GM12872 (cell line): Measurements from ENCODE around the gene ARHGAP32.
A peak's percentile ranks its signal among the peaks of the same experiment; 100 is the strongest.

Experiments used
- TF ChIP-seq, protein P1 (sequence below): IDR thresholded peaks from 3 replicates; pipeline ENCODE4 v1.5.1; 2011; ENCODE audit warnings: low read depth, mild to moderate bottlenecking, low read length, moderate library complexity; ENCODE audit not compliant: insufficient read depth

Gene ARHGAP32

DNA sequence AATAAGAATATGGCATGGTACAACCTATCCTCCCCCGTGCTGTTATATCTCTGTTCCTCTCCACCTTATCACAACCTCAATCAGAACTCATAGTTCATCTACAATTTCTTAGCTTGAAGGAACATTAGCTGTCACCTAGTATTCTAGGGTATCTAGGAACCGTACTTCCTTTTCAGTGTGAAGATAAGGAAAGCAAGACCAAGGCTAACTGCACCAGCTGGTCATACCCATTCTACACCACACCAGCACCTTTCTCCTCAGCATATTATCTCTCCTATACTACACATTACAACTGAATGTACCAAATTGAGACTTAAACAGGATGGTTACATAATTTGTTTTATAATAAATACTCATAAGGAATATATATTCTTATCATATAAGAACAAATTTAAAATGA is 73.1 kb downstream of the ARHGAP32 start:
- TF ChIP-seq, protein P1, sequence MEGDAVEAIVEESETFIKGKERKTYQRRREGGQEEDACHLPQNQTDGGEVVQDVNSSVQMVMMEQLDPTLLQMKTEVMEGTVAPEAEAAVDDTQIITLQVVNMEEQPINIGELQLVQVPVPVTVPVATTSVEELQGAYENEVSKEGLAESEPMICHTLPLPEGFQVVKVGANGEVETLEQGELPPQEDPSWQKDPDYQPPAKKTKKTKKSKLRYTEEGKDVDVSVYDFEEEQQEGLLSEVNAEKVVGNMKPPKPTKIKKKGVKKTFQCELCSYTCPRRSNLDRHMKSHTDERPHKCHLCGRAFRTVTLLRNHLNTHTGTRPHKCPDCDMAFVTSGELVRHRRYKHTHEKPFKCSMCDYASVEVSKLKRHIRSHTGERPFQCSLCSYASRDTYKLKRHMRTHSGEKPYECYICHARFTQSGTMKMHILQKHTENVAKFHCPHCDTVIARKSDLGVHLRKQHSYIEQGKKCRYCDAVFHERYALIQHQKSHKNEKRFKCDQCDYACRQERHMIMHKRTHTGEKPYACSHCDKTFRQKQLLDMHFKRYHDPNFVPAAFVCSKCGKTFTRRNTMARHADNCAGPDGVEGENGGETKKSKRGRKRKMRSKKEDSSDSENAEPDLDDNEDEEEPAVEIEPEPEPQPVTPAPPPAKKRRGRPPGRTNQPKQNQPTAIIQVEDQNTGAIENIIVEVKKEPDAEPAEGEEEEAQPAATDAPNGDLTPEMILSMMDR = no peak

DNA sequence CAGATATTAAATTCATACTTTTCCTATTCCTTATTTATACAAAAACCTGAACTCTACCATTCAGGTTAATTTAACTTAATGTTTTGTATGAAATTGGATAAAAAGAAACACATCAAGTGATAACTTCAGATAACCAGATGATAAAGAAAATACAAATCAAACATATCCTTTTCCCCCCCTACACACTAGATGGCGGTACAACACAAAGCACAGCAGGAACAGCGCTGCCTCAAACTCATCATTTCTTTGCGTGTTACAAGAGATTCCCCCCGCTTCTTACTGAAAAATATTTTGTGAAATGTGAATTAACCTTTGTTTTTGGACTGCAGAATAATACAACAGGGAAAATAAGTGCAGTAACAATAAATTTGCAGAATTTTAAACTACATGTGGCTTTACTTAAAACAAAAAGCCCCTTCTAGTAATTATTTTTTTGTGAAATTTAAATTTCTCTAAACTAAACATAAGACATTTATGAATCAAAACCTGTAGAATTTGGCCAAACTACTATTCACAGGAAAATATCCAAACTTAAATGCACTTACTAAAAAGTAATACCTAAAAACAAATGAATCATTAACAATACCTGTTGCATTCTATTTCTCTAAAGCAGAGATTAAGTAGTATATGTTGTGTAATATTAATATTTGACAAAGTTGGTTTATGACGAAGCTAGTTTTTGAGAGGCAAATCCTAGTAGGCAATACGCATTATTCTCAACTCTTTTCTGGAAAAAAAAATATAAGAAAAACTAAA is 74.4 kb downstream of the ARHGAP32 start:
- TF ChIP-seq, protein P1 = peak; percentile 76

DNA sequence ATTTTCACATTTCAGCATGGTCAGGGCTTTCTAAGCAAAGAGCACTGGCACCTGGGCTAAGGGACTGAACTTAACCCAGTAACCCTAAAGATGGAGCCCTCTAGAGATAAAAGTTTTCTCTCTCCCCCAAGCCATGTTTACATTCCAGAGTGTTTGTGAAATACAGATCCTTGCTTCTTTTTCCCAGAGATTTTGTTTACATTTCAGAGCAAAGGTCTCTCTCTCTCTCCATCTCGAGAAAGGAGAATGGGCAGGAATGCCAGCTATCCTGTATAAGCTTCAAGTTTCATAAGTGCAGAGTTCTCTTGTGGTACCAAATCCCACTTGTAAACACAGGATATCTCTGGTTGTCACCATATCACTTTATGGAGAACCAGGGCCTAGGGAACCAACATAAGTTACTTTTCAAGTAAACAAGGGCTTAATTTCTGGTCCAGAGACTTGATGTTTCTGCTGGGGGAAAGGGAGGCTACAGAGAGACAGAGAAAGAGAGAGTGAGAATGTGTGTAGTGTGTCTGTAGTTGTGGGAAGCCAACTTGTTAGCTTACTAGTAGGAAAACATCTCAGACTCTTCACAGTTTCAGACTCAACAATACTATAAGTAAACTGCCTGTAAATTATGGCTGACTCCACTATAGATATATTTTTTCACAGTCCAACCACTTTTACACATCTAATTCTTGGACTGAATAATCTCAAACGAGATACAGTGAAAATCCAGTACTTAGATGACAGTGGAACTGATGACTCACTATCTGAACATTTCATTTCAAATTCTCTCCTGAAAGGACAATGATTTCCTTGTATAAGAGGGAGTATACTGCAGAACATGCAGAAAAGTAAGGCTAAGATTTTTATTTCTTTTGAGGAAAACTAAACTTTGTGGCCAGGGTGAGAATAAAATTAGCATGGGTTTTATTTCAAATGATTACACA is 76.2 kb downstream of the ARHGAP32 start:
- TF ChIP-seq, protein P1 = no peak

DNA sequence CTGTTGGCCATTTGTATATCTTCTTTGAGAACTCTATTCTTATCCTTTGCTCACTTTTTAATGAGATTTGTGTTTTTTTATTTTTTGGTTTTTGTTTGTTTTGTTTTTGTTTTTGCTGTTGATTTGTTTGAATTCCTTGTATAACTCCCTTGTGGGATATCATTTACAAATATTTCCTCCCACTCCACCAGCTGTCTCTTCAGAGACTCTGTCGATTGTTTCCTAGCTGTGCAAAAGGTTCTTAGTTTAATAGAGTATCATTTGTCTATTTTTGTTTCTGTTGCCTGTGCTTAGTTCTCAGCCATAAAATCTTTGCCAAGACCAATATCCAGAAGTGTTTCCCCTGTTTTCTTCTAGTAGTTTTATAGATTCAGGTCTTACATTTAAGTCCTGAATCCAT is 82.4 kb downstream of the ARHGAP32 start:
- TF ChIP-seq, protein P1 = no peak

DNA sequence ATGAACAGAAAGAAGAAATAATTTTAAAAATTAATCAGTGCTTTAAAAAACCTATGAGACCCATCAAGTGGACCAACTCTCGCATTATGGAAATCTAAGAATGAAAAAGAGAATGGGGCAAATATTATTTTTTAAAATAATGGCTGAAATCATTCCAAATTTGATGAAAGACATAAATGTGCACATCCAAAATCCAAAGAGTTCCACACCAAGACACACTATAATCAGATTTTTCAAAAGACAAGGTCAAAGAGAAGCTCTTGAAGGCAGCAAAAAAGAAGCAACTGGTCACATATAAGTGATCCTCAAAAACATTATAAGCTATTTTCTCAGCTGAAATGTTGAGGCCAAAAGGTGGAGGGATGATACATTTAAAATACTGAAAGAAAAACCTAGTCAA is 85.3 kb downstream of the ARHGAP32 start:
- TF ChIP-seq, protein P1 = no peak

DNA sequence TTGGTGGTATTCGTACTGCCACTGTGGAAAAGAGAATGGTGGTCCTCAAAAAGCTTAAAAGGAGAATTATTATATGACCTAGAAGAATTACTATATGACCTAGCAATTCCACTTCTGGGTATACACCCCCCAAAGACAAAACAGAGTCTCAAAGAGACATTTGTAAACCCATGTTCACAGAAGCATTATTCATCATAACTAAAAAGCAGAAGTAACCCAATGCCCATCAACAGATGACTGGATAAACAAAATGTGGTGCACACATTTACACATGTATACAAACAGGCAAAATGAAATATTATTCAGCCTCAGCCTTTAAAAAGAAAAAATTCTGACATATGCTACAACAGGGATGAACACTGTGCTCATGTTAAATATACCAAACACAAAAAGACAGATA is 89.4 kb downstream of the ARHGAP32 start:
- TF ChIP-seq, protein P1 = no peak

DNA sequence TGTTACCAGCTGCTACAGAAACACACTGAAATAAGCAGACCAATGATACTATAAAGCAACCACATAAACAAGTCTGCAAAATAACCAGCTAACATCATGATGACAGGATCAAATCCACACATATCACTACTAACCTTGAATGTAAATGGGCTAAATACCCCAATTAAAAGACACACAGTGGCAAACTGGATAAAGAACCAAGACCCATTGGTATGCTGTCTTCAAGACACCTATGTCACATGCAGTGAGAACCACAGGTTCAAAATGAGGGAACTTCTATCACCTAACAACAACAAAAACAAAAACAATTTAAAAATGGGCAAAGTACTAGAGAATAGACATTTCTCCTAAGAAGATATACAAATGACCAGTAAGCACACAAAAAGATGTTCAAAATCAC is 89.9 kb downstream of the ARHGAP32 start:
- TF ChIP-seq, protein P1 = no peak
